ENCODE measurements around the gene ROR2. TPM values are rescaled to one million over a fixed set of nuclear protein-coding genes. Genes with fewer than 3 reads are reported as not detected.

ROR2 gene
- total and polyA plus RNA-seq, 2 of the 13 experiments (the other 11 are each of a cell fraction or from before 2014, with no cell fraction given): not detected

GRCh38 chr9:91790917-91791316 is 159.1 kb downstream of the ROR2 start (continued):
- no peak for TF ChIP-seq CTCF (CRISPR knock-in tag; IDR thresholded peaks at IDR 0.05)
- no peak for TF ChIP-seq CCDC6 (CRISPR knock-in tag; IDR thresholded peaks at IDR 0.05)
- TF ChIP-seq ZNF562 (CRISPR knock-in tag; IDR thresholded peaks at IDR 0.05; ENCODE audit: borderline replicate concordance): no peak

- ATAC-seq (no peak), DNase-seq (ENCODE audit: low spot score) (no peak), FAIRE-seq (no peak)
- no peak overlapping the region for H3K9ac ChIP-seq (ENCODE audit: insufficient read depth, low read depth, low read length)
- no peaks in the 10 kb centered on the region for H3K79me2 ChIP-seq (ENCODE audit: insufficient read depth, low read length)
- in situ Hi-C loops (cut with HindIII; ENCODE audit: extremely low pct_ligation_motif_present, low pct_unique_long_range_greater_than_20kb): no loop called here
- POLR2A ChIA-PET: no interaction called here
- no peak overlapping the region for H3K4me2 ChIP-seq (ENCODE audit: low read depth, low read length)
- CTCF ChIA-PET (ENCODE audit: low intra/inter-chr PET ratio, low total read pairs): no interaction called here
- H3K4me1 ChIP-seq (ENCODE audit: insufficient read depth, low read length): no peaks in the 10 kb centered on the region
- TF ChIP-seq ZSCAN9 (CRISPR knock-in tag; IDR thresholded peaks at IDR 0.05; ENCODE audit: borderline replicate concordance) (no peak), ZBTB38 (CRISPR knock-in tag; IDR thresholded peaks at IDR 0.05) (no peak), SALL2 (CRISPR knock-in tag; IDR thresholded peaks at IDR 0.05) (no peak), ZNF354B (CRISPR knock-in tag; IDR thresholded peaks at IDR 0.05) (no peak), ZNF567 (CRISPR knock-in tag; IDR thresholded peaks at IDR 0.05; ENCODE audit: borderline replicate concordance) (no peak), ZNF143 (CRISPR knock-in tag; IDR thresholded peaks at IDR 0.05) (no peak), ZNF598 (CRISPR knock-in tag; IDR thresholded peaks at IDR 0.05; ENCODE audit: borderline replicate concordance) (no peak), AHDC1 (CRISPR knock-in tag; IDR thresholded peaks at IDR 0.05; ENCODE audit: borderline replicate concordance) (no peak), ZFP36 (IDR thresholded peaks at IDR 0.05; ENCODE audit: borderline replicate concordance, low read depth, low read length, partially characterized antibody) (no peak), KLF6 (CRISPR knock-in tag; IDR thresholded peaks at IDR 0.05) (no peak)
- intact Hi-C loops (cut with micrococcal nuclease; ENCODE audit: unreplicated experiment): no loop called here
- H3K27ac ChIP-seq (ENCODE audit: extremely low read length, insufficient read depth, low read length): no peak overlapping the region
- no peak overlapping the region for H2AFZ ChIP-seq (ENCODE audit: low read length)
- H3K27me3 ChIP-seq (ENCODE audit: control insufficient read depth in 1 of 2, insufficient read depth in 2 of 2, low read length in 2 of 2): peaks cover 0 to 2% of the 10 kb centered on the region in 2 experiments; a peak in 1 of 5 replicates
- no TSS peak for BruUV-seq (replicated peaks)
- H3K36me3 ChIP-seq (replicated peaks in 1 of 2; ENCODE audit: control insufficient read depth in 1 of 2, insufficient read depth in 2 of 2, low read length in 2 of 2): no peaks in the 10 kb centered on the region
- H3K4me3 ChIP-seq (replicated peaks in 1 of 3; ENCODE audit: insufficient read depth in 1 of 3, low read depth in 2 of 3, low read length in 3 of 3): no peak overlapping the region
- 2% methylated on average over 3 of the region's 3 CpGs for WGBS (ENCODE audit: low lambda C conversion rate)
- H4K20me1 ChIP-seq (ENCODE audit: insufficient read depth, low read length): no peaks in the 10 kb centered on the region
- H3K9me3 ChIP-seq (ENCODE audit: low read length): no peaks in the 10 kb centered on the region
Observed at GRCh38 chr9:91789941-91790340, 160.1 kb downstream of the ROR2 start.
